GM03348 (cell line): Measurements from ENCODE around the gene RANBP3.
A peak's percentile ranks its signal among the peaks of the same experiment; 100 is the strongest.

Experiments
- DNase-seq: peaks from one replicate; pipeline ENCODE4 v3.0.0; 2012; ENCODE audit warnings: low spot score

Gene RANBP3

GRCh38 chr19:5949792-5950305 is 28.1 kb downstream of the RANBP3 start:
- DNase-seq, result no peak

DNA sequence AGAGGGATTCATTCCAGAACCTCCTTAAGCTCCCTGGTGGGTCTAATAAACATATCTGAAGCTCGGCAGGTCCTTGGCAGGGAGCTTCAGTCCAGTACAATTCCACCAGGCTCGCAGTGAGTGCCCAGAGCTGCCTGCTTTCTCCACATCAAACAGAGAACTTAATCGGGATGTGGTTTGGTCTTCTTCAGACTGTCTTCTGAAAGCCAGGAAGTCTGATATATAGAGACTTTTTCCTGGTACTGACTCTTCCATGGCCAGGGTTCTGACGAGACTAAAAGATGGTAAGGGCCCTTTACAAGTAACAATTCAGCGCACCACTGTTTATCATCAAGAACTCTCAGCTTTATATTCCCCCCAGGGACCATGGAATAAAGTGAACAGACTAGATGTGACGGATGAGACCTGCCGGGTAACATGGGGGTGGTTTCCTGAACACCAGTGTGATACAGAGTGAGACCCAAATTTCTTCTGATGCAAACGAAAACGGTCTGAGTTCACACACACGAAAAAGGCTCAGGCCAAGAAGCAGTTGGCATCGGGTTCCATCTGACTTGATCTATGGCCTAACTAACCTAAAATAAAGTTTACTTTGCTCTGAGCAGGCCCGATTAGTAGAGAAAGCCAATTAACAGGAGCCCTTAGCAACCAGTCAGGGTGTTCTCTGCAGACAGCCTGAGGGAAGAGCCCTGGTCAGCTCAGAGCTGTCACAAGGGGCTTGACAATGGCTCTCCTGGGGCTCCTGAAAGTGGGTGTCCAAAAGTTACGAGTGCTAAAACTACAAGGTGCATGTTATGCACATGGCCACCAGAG is 29.0 kb downstream of the RANBP3 start:
- no peak for DNase-seq

GRCh38 chr19:5947435-5947834 is 30.5 kb downstream of the RANBP3 start:
- peak; percentile 83 for DNase-seq

DNA sequence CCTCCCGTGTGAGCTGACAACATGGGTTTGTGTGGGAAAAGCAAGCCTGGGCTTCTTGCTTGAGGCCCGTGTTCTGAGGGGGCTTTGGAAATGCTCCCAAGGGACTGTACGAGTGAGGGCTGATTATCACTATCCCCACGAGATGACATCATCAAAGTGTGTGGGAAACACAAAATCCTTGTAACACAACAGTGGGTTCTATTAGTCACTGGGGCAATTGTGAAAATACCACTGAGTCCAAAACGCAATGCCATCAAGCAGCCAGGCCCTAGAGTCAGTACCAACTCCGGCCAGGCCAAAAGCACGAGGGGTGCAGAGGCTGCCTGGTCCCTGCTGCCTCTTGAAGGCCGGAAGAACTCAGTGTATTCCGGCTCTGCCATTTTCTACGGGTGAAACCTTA is 34.3 kb downstream of the RANBP3 start:
- no peak for DNase-seq

- no peak for DNase-seq
These were observed 34.9 kb downstream of the RANBP3 start for GRCh38 chr19:5943045-5943444.

DNA sequence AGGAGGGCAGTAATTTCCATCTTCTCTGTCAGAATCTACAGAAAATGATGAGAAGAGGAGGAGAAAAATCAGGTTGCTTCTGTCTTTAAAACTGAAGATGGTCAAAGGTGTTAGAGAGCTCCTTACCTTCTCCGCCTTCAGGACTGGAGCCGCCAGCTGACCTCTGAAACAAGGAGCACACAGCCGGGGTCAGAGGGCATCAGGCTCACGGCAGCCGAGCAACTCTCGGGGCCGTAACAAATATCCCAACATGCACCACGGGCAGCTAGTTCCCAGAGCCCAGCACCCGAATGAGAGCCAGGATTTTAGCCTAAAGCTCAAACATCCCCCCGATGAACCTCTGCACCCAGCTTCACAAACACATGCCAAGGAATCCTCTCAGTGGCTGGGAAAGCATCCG is 36.3 kb downstream of the RANBP3 start:
- no peak for DNase-seq

DNA sequence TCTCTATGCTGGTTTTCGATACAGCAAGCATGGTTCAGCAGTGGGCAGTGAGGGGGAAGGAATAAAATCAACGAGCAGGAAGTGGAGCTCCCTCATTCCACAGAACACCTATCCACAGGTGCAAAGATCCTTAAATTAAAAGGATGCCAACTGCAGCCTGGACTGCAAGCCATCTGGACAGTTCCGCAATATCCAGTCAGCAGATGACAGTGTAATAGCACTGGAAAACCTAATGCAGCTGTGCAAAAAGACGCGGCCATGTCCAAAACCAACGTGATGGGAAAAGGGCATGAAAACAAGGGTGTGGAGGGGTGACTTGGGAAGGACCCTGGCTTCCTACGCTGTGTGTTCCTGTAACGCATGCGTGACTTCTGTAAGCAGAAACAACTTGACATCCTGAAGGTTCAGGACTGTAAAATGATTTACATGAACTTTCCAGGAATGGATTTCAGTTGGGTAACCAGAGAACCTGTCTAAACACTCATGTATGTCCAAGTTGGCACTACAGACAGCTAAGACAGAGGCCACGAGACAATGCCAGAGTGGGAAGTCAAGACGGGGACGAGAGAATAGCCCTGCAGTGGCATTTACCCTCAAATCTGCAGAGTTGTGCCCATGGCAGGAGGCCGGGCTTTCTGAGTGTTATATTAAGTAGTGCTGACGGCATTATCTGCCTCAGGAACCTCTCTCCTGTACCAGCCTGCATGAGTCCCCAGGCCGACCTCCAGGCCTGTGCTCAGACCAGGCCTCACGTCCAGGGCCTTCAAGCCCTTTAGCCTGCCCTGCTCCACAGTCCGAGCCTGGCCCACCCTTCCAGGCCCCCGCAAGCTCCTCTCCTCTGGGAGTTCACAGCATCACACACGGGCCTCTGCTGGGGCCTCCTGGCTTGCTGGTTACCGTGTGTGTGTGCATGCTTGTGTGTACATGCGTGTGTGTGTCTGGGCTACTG is 37.4 kb downstream of the RANBP3 start:
- DNase-seq, result no peak

GRCh38 chr19:5937550-5937949 is 40.4 kb downstream of the RANBP3 start:
- no peak for DNase-seq

DNA sequence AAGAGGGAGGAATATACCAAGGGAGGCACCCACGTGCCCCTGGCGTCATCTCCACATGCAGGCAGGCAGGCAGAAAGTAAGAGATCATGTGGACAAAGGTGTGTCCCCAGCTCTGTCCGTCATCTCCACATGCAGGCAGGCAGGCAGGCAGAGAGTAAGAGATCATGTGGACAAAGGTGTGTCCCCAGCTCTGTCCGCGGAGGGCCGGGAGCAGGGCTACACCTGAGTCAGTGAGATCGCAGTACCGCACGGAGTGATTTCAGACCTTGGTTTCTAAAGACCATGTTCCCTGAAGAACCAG is 41.7 kb downstream of the RANBP3 start:
- no peak for DNase-seq

- DNase-seq, result no peak
These were observed 42.3 kb downstream of the RANBP3 start for GRCh38 chr19:5935473-5936291.

DNA sequence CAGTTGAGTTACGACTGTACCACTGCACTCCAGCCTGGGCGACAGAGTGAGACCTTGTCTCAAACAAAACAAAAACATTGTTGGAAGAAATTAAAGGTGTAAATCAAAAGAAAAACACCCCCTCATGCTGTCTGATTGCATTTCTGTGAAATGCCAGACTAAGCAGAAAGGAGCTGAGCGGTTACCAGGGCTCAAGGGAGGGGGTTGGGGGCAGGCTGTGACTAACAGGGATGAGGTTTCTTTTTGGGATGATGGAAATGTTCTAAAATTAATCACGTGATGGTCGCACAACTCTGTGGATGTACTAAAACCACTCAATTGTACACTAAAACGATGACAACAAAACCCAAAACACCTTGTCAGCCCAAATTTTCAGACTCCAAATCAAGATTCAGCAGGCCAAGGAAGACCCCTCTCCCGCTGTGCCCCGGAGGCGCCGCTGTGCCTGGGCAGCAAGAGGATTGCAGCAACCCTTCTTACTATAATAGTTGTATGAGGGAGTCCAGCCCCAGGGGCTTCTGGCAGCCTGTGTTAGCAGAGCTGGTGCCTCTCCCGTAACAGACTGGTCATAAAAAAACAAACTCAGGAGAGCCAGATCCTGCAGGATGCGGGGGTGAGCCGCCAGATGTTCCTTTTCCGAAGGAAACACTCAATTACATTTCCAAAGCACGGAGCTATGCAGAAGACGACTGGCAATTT is 43.0 kb downstream of the RANBP3 start:
- peak; percentile 83 for DNase-seq

GRCh38 chr19:5934069-5934401 is 43.9 kb downstream of the RANBP3 start:
- no peak for DNase-seq

GRCh38 chr19:5933391-5934068 is 44.4 kb downstream of the RANBP3 start:
- DNase-seq, result no peak

- DNase-seq, result no peak
These were observed 45.2 kb downstream of the RANBP3 start for GRCh38 chr19:5932609-5933262.

GRCh38 chr19:5932146-5932545 is 45.8 kb downstream of the RANBP3 start:
- DNase-seq, result no peak

- DNase-seq, result no peak
These were observed 46.7 kb downstream of the RANBP3 start for GRCh38 chr19:5931251-5931650.

DNA sequence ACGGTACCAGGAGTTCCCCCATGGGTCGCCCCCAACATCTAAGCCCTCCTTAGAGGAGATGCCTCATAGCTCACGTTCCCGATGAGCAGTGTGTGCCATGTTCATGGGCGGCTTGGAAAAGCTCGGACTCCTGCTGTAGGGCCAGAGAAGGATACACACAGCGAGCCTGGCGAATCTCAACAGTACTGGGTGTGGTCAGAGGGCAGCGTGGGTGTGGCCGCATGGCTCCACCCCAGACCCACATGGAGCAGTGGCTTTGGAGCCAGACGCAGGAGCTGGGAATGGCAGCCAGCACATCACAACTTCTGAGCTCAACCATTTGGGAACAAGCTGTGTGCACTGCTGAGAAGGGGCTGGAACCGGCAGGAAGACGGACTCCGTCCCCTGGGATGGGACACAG is 48.3 kb downstream of the RANBP3 start:
- DNase-seq, result no peak

- no peak for DNase-seq
These were observed 48.8 kb downstream of the RANBP3 start for GRCh38 chr19:5929179-5929578.

GRCh38 chr19:5927441-5927821 is 50.5 kb downstream of the RANBP3 start:
- DNase-seq, result no peak

GRCh38 chr19:5926641-5927440 is 51.1 kb downstream of the RANBP3 start:
- DNase-seq, result peak; percentile 88
